ENCODE results near the gene SPNS1.

DNA sequence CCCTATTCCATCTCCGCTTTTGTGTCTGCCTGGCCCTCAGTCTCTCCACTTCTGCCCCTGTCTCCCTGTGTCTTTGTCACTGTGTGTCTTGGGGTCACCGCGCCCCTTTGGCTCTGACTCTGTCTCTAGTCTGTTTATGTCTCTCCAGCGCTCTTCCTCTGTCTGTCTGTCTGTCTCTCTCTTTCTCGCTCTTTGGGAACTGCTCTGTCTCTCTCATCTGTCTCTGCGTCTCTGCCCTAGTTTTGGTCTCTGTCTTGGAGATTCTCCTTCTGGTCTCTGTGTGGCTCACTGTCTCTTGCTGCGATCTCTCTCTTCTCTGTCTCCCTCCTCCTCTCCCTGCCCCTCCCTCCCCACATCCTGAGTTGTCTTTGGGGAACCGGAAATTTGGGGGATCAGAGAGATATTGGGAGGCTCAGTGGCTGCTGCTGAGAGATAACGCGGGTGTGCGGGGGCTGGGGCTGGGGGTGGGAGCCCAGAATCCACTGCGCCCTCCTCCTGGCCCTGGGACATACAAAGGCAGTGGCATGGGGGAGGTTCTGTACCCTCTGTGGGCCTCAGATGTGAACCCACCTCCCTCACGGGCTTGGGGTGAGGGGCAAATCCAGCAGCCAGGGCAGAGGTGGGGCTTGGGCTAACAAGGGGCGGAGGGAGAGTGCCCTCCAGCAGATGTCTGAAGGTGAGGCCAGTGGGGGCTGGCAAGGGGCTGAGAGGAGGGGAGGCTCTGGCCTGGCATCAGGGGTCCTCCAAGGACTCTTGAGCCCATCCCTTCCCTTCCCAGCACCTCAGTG is 34.7 kb downstream of the SPNS1 start:
- TF ChIP-seq, protein P1, sequence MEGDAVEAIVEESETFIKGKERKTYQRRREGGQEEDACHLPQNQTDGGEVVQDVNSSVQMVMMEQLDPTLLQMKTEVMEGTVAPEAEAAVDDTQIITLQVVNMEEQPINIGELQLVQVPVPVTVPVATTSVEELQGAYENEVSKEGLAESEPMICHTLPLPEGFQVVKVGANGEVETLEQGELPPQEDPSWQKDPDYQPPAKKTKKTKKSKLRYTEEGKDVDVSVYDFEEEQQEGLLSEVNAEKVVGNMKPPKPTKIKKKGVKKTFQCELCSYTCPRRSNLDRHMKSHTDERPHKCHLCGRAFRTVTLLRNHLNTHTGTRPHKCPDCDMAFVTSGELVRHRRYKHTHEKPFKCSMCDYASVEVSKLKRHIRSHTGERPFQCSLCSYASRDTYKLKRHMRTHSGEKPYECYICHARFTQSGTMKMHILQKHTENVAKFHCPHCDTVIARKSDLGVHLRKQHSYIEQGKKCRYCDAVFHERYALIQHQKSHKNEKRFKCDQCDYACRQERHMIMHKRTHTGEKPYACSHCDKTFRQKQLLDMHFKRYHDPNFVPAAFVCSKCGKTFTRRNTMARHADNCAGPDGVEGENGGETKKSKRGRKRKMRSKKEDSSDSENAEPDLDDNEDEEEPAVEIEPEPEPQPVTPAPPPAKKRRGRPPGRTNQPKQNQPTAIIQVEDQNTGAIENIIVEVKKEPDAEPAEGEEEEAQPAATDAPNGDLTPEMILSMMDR (IDR thresholded peaks at IDR 0.05): no peak
- TF ChIP-seq POLR2A (IDR thresholded peaks at IDR 0.05): no peak

Measured in heart left ventricle (tissue), 13 donors.